NCI-H226 (cell line): ENCODE measurements around the gene MYOC.
"Not testable (repeated sequence)": the region's sequence is repeated elsewhere in the genome, so short reads cannot be mapped to it uniquely, and the experiment has no call there.

Source experiments
- DNase-seq: peaks from one replicate; pipeline ENCODE4 v3.0.0-alpha.2; 2015

The MYOC gene

GRCh38 chr1:171600862-171601261, 51.6 kb downstream of the MYOC start:
- DNase-seq = no peak

GRCh38 chr1:171600310-171600709, 52.2 kb downstream of the MYOC start:
- DNase-seq = not testable (repeated sequence)

GRCh38 chr1:171597203-171597602, 55.3 kb downstream of the MYOC start:
- DNase-seq = no peak

GRCh38 chr1:171596705-171597104, 55.8 kb downstream of the MYOC start:
- no peak for DNase-seq

- no peak for DNase-seq
Measured at GRCh38 chr1:171596119-171596518, 56.4 kb downstream of the MYOC start.

GRCh38 chr1:171595324-171595723, 57.2 kb downstream of the MYOC start:
- no peak for DNase-seq

GRCh38 chr1:171590022-171590421, 62.5 kb downstream of the MYOC start:
- DNase-seq = no peak

- DNase-seq = no peak
Measured at GRCh38 chr1:171588230-171588629, 64.3 kb downstream of the MYOC start.

- no peak for DNase-seq
Measured at GRCh38 chr1:171585715-171586114, 66.8 kb downstream of the MYOC start.
